HG03565 (cell line): Measurements from ENCODE around the gene STEEP1.
"Not testable (repeated sequence)": the region's sequence is repeated elsewhere in the genome, so short reads cannot be mapped to it uniquely, and the experiment has no call there.

Source experiments
- ATAC-seq: cut with Tn5 transposase; IDR thresholded peaks from one replicate; pipeline ENCODE4 v1.9.1; 2021; ENCODE audit warnings: mild to moderate bottlenecking, moderate library complexity; ENCODE audit not compliant: unreplicated experiment

Gene STEEP1

GRCh38 chrX:119537487-119537886 is 27.7 kb downstream of the STEEP1 start:
- ATAC-seq: no peak

GRCh38 chrX:119529345-119530276 is 35.6 kb downstream of the STEEP1 start:
- ATAC-seq: no peak

GRCh38 chrX:119523664-119524184 is 41.5 kb downstream of the STEEP1 start:
- ATAC-seq: no peak

- no peak for ATAC-seq
Observed at GRCh38 chrX:119521246-119521645, 44.0 kb downstream of the STEEP1 start.

- ATAC-seq: no peak
Observed at GRCh38 chrX:119518371-119518770, 46.8 kb downstream of the STEEP1 start.

GRCh38 chrX:119516157-119516702 is 49.0 kb downstream of the STEEP1 start:
- ATAC-seq: peak; percentile 74

GRCh38 chrX:119512146-119512800 is 52.9 kb downstream of the STEEP1 start:
- no peak for ATAC-seq

- ATAC-seq: no peak
Observed at GRCh38 chrX:119507206-119507605, 58.0 kb downstream of the STEEP1 start.

- ATAC-seq: no peak
Observed at GRCh38 chrX:119505945-119506344, 59.3 kb downstream of the STEEP1 start.

- ATAC-seq: not testable (repeated sequence)
Observed at GRCh38 chrX:119505145-119505544, 60.1 kb downstream of the STEEP1 start.

- no peak for ATAC-seq
Observed at GRCh38 chrX:119503484-119503861, 61.7 kb downstream of the STEEP1 start.

- no peak for ATAC-seq
Observed at GRCh38 chrX:119502727-119503483, 62.3 kb downstream of the STEEP1 start.

- no peak for ATAC-seq
Observed at GRCh38 chrX:119501511-119502148, 63.6 kb downstream of the STEEP1 start.

- no peak for ATAC-seq
Observed at GRCh38 chrX:119500061-119500800, 65.0 kb downstream of the STEEP1 start.

- no peak for ATAC-seq
Observed at GRCh38 chrX:119497185-119497584, 68.0 kb downstream of the STEEP1 start.

GRCh38 chrX:119495734-119496726 is 69.2 kb downstream of the STEEP1 start:
- no peak for ATAC-seq

- ATAC-seq: not testable (repeated sequence)
Observed at GRCh38 chrX:119493851-119494495, 71.2 kb downstream of the STEEP1 start.

GRCh38 chrX:119492463-119492862 is 72.7 kb downstream of the STEEP1 start:
- ATAC-seq: no peak
